ENCODE data around the gene WRAP73. TPM values are rescaled to one million over a fixed set of nuclear protein-coding genes. Genes with fewer than 3 reads are reported as not detected.
"Not testable (repeated sequence)": the region's sequence is repeated elsewhere in the genome, so short reads cannot be mapped to it uniquely, and the experiment has no call there.

The WRAP73 gene
- total RNA-seq, 1 donor from 2014 or later: 32.5 TPM

- intact Hi-C loops (cut with micrococcal nuclease): no loop called here
These were observed 49.5 kb downstream of the WRAP73 start for GRCh38 chr1:3600354-3600753.

- intact Hi-C loops (cut with micrococcal nuclease): no loop called here
These were observed 50.1 kb downstream of the WRAP73 start for GRCh38 chr1:3599816-3600215.

GRCh38 chr1:3599286-3599811 lies 50.6 kb downstream of the WRAP73 start:
- intact Hi-C loops (cut with micrococcal nuclease): no loop called here

GRCh38 chr1:3598522-3599285 lies 51.2 kb downstream of the WRAP73 start:
- intact Hi-C loops (cut with micrococcal nuclease): no loop called here

- intact Hi-C loops (cut with micrococcal nuclease): no loop called here
These were observed 51.8 kb downstream of the WRAP73 start for GRCh38 chr1:3598051-3598491.

GRCh38 chr1:3597599-3597964 lies 52.3 kb downstream of the WRAP73 start:
- intact Hi-C loops (cut with micrococcal nuclease): no loop called here

- intact Hi-C loops (cut with micrococcal nuclease): no loop called here
These were observed 53.0 kb downstream of the WRAP73 start for GRCh38 chr1:3596663-3597598.

GRCh38 chr1:3595949-3596348 lies 54.0 kb downstream of the WRAP73 start:
- intact Hi-C loops (cut with micrococcal nuclease): no loop called here

GRCh38 chr1:3594706-3595377 lies 55.1 kb downstream of the WRAP73 start:
- intact Hi-C loops (cut with micrococcal nuclease): no loop called here

GRCh38 chr1:3593745-3594144 lies 56.2 kb downstream of the WRAP73 start:
- intact Hi-C loops (cut with micrococcal nuclease): no loop called here

GRCh38 chr1:3593334-3593733 lies 56.6 kb downstream of the WRAP73 start:
- intact Hi-C loops (cut with micrococcal nuclease): no loop called here

- intact Hi-C loops (cut with micrococcal nuclease): no loop called here
These were observed 58.7 kb downstream of the WRAP73 start for GRCh38 chr1:3590951-3591865.

- intact Hi-C loops (cut with micrococcal nuclease): no loop called here
These were observed 59.7 kb downstream of the WRAP73 start for GRCh38 chr1:3590139-3590763.

GRCh38 chr1:3588395-3588794 lies 61.5 kb downstream of the WRAP73 start:
- intact Hi-C loops (cut with micrococcal nuclease): no loop called here

- intact Hi-C loops (cut with micrococcal nuclease): no loop called here
These were observed 62.7 kb downstream of the WRAP73 start for GRCh38 chr1:3586986-3587759.

GRCh38 chr1:3585940-3586568 lies 63.8 kb downstream of the WRAP73 start:
- intact Hi-C loops (cut with micrococcal nuclease): no loop called here

- intact Hi-C loops (cut with micrococcal nuclease): not testable (repeated sequence)
These were observed 64.5 kb downstream of the WRAP73 start for GRCh38 chr1:3585353-3585868.

- intact Hi-C loops (cut with micrococcal nuclease): no loop called here
These were observed 65.0 kb downstream of the WRAP73 start for GRCh38 chr1:3584915-3585314.

- intact Hi-C loops (cut with micrococcal nuclease): not testable (repeated sequence)
These were observed 66.2 kb downstream of the WRAP73 start for GRCh38 chr1:3583751-3584150.
